ENCODE measurements around the gene SCTR.

SCTR gene

DNA sequence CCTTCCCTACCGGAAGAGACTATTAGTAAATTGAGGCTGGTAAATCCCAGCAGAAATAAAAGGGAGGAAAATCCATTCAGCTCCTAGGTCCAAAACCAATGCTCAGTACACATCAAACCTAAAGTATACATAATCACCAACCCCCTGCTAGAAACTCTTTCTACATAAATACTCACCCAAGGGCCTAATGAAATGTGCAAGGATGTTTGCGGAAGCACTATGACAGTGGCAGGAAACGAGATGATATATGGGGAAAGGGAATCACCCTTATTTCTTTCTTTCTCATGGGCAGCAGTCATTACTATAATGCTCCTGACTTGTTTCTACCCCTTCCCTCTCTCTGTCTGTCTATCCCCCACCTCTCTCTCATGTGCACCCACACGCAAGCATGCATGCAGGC lies 1.3 kb upstream of the SCTR start:
- no peak overlapping the region for H2BK120ac ChIP-seq (ENCODE audit: low read depth, low read length)
- no peak overlapping the region for H3K23ac ChIP-seq (ENCODE audit: low read depth, low read length, poor library complexity)
- H3K36me3 ChIP-seq (replicated peaks in 1 of 2; ENCODE audit: control insufficient read depth in 2 of 2, insufficient read depth in 2 of 2, low read length in 2 of 2), result no peaks in the 10 kb centered on the region
- no peak overlapping the region for H3K4ac ChIP-seq (ENCODE audit: low read length)
- WGBS, 2 donors (ENCODE audit: extremely low coverage in 2 of 2, insufficient read length in 2 of 2, insufficient replicate concordance in 1 of 2), result no CpG with 5 or more reads among the region's 4 CpGs
- H2BK5ac ChIP-seq (ENCODE audit: low read length), result no peak overlapping the region
- no peak overlapping the region for H2AK5ac ChIP-seq (ENCODE audit: low read depth, low read length)
- no peak overlapping the region for H2BK12ac ChIP-seq (ENCODE audit: low read length)
- no peak overlapping the region for H2AFZ ChIP-seq (ENCODE audit: low read length)
- H3K14ac ChIP-seq (ENCODE audit: low read length), result no peak overlapping the region
- H3K79me1 ChIP-seq (ENCODE audit: low read depth, low read length), result no peaks in the 10 kb centered on the region
- H3K27me3 ChIP-seq (ENCODE audit: control insufficient read depth in 3 of 3, insufficient read depth in 3 of 3, low read depth in 1 of 3, low read length in 3 of 3), result peaks cover 8 to 72% (median 34%) of the 10 kb centered on the region in 3 experiments
- H3K9ac ChIP-seq (ENCODE audit: low read depth, low read length, poor library complexity), result no peak overlapping the region
- no peak overlapping the region for H3K18ac ChIP-seq (ENCODE audit: low read length)
- no peak overlapping the region for H3K4me3 ChIP-seq (ENCODE audit: low read length in 2 of 2)
- H3K9me3 ChIP-seq (replicated peaks in 1 of 2; ENCODE audit: control insufficient read depth in 2 of 2, insufficient read depth in 1 of 2, low read depth in 1 of 2, low read length in 2 of 2), result peaks cover 0 to 9% of the 10 kb centered on the region in 2 donors
- H3K4me1 ChIP-seq (ENCODE audit: control insufficient read depth in 2 of 2, insufficient read depth in 1 of 2, low read depth in 1 of 2, low read length in 2 of 2), result peaks cover 0 to 3% of the 10 kb centered on the region in 2 donors
- no peak overlapping the region for H3K27ac ChIP-seq (replicated peaks; ENCODE audit: low read length)
- H4K8ac ChIP-seq (ENCODE audit: low read depth, low read length), result no peak overlapping the region
- no peak overlapping the region for H3K4me2 ChIP-seq (ENCODE audit: insufficient read depth, low read length, poor library complexity, severe bottlenecking)
- no peak overlapping the region for H4K91ac ChIP-seq (ENCODE audit: low read depth, low read length, poor library complexity)
- no peak overlapping the region for H2BK15ac ChIP-seq (ENCODE audit: low read length)
- DNase-seq (ENCODE audit: low spot score), result no peak

- Histone ChIP-seq H2BK120ac (ENCODE audit: low read depth, low read length) (no peak overlapping the region), H3K14ac (ENCODE audit: low read length) (no peak overlapping the region), H3K9me3 (replicated peaks in 1 of 2; ENCODE audit: control insufficient read depth in 2 of 2, insufficient read depth in 1 of 2, low read depth in 1 of 2, low read length in 2 of 2) (peaks cover 0 to 7% of the 10 kb centered on the region in 2 donors), H3K27me3 (ENCODE audit: control insufficient read depth in 3 of 3, insufficient read depth in 3 of 3, low read depth in 1 of 3, low read length in 3 of 3) (peaks cover 8 to 82% (median 36%) of the 10 kb centered on the region in 3 experiments), H3K27ac (replicated peaks; ENCODE audit: low read length) (no peak overlapping the region), H3K4ac (ENCODE audit: low read length) (no peak overlapping the region), H2BK12ac (ENCODE audit: low read length) (no peak overlapping the region), H3K79me1 (ENCODE audit: low read depth, low read length) (no peaks in the 10 kb centered on the region), H3K4me1 (ENCODE audit: control insufficient read depth in 2 of 2, insufficient read depth in 1 of 2, low read depth in 1 of 2, low read length in 2 of 2) (peaks cover 0 to 3% of the 10 kb centered on the region in 2 donors), H2BK5ac (ENCODE audit: low read length) (no peak overlapping the region), H3K23ac (ENCODE audit: low read depth, low read length, poor library complexity) (no peak overlapping the region), H3K9ac (ENCODE audit: low read depth, low read length, poor library complexity) (no peak overlapping the region), H2BK15ac (ENCODE audit: low read length) (no peak overlapping the region), H2AFZ (ENCODE audit: low read length) (peak overlapping the region; percentile 94), H2AK5ac (ENCODE audit: low read depth, low read length) (no peak overlapping the region), H3K36me3 (replicated peaks in 1 of 2; ENCODE audit: control insufficient read depth in 2 of 2, insufficient read depth in 2 of 2, low read length in 2 of 2) (no peaks in the 10 kb centered on the region), H4K8ac (ENCODE audit: low read depth, low read length) (no peak overlapping the region), H3K4me2 (ENCODE audit: insufficient read depth, low read length, poor library complexity, severe bottlenecking) (peak overlapping the region; percentile 68), H3K18ac (ENCODE audit: low read length) (no peak overlapping the region), H3K4me3 (ENCODE audit: low read length in 2 of 2) (peak overlapping the region; percentile 19 to 76), H4K91ac (ENCODE audit: low read depth, low read length, poor library complexity) (no peak overlapping the region)
- WGBS, 2 donors (ENCODE audit: extremely low coverage in 2 of 2, insufficient read length in 2 of 2, insufficient replicate concordance in 1 of 2), result no CpG with 5 or more reads among the region's 21 CpGs
- no peak for DNase-seq (ENCODE audit: low spot score)
These were observed 816 bp downstream of the SCTR start for GRCh38 chr2:119523383-119523951.

DNA sequence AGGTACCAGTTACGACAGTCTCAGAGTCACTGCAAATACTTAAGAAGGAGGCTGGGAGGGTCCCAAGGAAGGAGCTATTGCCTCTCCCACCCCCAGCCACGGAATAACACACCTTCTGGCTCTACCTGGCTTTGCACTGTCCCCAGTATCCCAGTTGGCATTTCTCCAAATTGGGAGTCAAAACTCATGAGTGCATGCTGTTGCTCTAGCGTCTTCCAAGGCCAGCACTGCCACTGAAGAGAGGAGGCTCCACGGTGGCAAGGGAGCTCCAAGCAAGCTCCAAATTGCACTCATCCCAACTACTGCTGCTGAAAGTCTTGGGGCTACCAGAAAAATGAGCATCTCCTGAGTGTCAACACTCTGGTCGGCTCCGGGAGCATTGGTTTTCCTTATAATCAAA lies 1.6 kb downstream of the SCTR start:
- Histone ChIP-seq H3K4me3 (ENCODE audit: low read length in 2 of 2) (no peak overlapping the region), H2AK5ac (ENCODE audit: low read depth, low read length) (no peak overlapping the region), H2AFZ (ENCODE audit: low read length) (no peak overlapping the region), H3K9me3 (replicated peaks in 1 of 2; ENCODE audit: control insufficient read depth in 2 of 2, insufficient read depth in 1 of 2, low read depth in 1 of 2, low read length in 2 of 2) (peaks cover 0 to 6% of the 10 kb centered on the region in 2 donors), H3K36me3 (replicated peaks in 1 of 2; ENCODE audit: control insufficient read depth in 2 of 2, insufficient read depth in 2 of 2, low read length in 2 of 2) (no peaks in the 10 kb centered on the region), H3K23ac (ENCODE audit: low read depth, low read length, poor library complexity) (no peak overlapping the region), H3K27ac (replicated peaks; ENCODE audit: low read length) (no peak overlapping the region), H3K9ac (ENCODE audit: low read depth, low read length, poor library complexity) (no peak overlapping the region), H3K14ac (ENCODE audit: low read length) (no peak overlapping the region), H2BK15ac (ENCODE audit: low read length) (no peak overlapping the region), H2BK12ac (ENCODE audit: low read length) (no peak overlapping the region), H4K91ac (ENCODE audit: low read depth, low read length, poor library complexity) (no peak overlapping the region), H3K4me2 (ENCODE audit: insufficient read depth, low read length, poor library complexity, severe bottlenecking) (no peak overlapping the region), H3K4me1 (ENCODE audit: control insufficient read depth in 2 of 2, insufficient read depth in 1 of 2, low read depth in 1 of 2, low read length in 2 of 2) (peaks cover 0 to 3% of the 10 kb centered on the region in 2 donors), H2BK5ac (ENCODE audit: low read length) (no peak overlapping the region), H3K4ac (ENCODE audit: low read length) (no peak overlapping the region), H3K18ac (ENCODE audit: low read length) (no peak overlapping the region), H3K27me3 (ENCODE audit: control insufficient read depth in 3 of 3, insufficient read depth in 3 of 3, low read depth in 1 of 3, low read length in 3 of 3) (peaks cover 8 to 83% (median 36%) of the 10 kb centered on the region in 3 experiments), H3K79me1 (ENCODE audit: low read depth, low read length) (no peaks in the 10 kb centered on the region), H2BK120ac (ENCODE audit: low read depth, low read length) (no peak overlapping the region), H4K8ac (ENCODE audit: low read depth, low read length) (no peak overlapping the region)
- WGBS, 2 donors (ENCODE audit: extremely low coverage in 2 of 2, insufficient read length in 2 of 2, insufficient replicate concordance in 1 of 2), result no CpG with 5 or more reads among the region's 6 CpGs
- no peak for DNase-seq (ENCODE audit: low spot score)

DNA sequence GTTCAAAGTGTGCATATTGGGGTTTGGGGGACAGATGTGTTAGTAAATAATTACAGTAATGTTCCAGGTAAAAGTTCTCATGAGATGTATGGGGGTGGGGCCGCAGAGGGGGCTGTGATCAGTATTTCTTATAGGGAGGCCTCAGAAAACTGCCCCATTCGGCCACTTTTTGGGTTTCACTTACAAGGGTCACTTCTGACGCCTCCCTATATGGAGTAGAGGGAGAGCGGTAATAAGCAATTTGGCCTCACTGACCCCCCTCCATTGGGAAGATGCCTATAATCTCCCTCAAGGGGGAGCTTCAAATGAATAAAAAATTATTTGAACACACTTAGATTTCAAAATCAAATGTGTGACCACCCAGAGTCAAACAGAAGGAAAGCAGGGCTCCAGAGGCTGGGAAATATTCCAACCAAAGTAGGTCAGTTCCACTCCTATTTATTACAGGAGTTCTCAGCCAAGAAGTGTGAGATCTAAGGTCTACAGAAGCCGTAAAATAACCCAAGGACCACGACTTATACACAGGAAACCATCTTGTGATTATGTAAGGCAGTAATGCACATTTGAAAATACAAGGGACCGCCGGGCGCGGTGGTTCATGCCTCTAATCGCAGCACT lies 2.7 kb downstream of the SCTR start:
- no peak overlapping the region for H2BK120ac ChIP-seq (ENCODE audit: low read depth, low read length)
- peaks cover 0 to 3% of the 10 kb centered on the region in 2 donors for H3K4me1 ChIP-seq (ENCODE audit: control insufficient read depth in 2 of 2, insufficient read depth in 1 of 2, low read depth in 1 of 2, low read length in 2 of 2)
- no peak overlapping the region for H3K14ac ChIP-seq (ENCODE audit: low read length)
- H3K27me3 ChIP-seq (ENCODE audit: control insufficient read depth in 3 of 3, insufficient read depth in 3 of 3, low read depth in 1 of 3, low read length in 3 of 3), result peaks cover 8 to 72% (median 36%) of the 10 kb centered on the region in 3 experiments
- no peak overlapping the region for H2AK5ac ChIP-seq (ENCODE audit: low read depth, low read length)
- no peak overlapping the region for H4K91ac ChIP-seq (ENCODE audit: low read depth, low read length, poor library complexity)
- H3K9ac ChIP-seq (ENCODE audit: low read depth, low read length, poor library complexity), result no peak overlapping the region
- H2BK15ac ChIP-seq (ENCODE audit: low read length), result no peak overlapping the region
- no CpG with 5 or more reads among the region's 11 CpGs for WGBS, 2 donors (ENCODE audit: extremely low coverage in 2 of 2, insufficient read length in 2 of 2, insufficient replicate concordance in 1 of 2)
- H3K9me3 ChIP-seq (replicated peaks in 1 of 2; ENCODE audit: control insufficient read depth in 2 of 2, insufficient read depth in 1 of 2, low read depth in 1 of 2, low read length in 2 of 2), result peaks cover 0 to 6% of the 10 kb centered on the region in 2 donors
- H3K23ac ChIP-seq (ENCODE audit: low read depth, low read length, poor library complexity), result no peak overlapping the region
- H3K18ac ChIP-seq (ENCODE audit: low read length), result no peak overlapping the region
- no peak overlapping the region for H3K4me2 ChIP-seq (ENCODE audit: insufficient read depth, low read length, poor library complexity, severe bottlenecking)
- H3K79me1 ChIP-seq (ENCODE audit: low read depth, low read length), result no peaks in the 10 kb centered on the region
- H3K36me3 ChIP-seq (replicated peaks in 1 of 2; ENCODE audit: control insufficient read depth in 2 of 2, insufficient read depth in 2 of 2, low read length in 2 of 2), result no peaks in the 10 kb centered on the region
- H2AFZ ChIP-seq (ENCODE audit: low read length), result no peak overlapping the region
- no peak for DNase-seq (ENCODE audit: low spot score)
- no peak overlapping the region for H3K4me3 ChIP-seq (ENCODE audit: low read length in 2 of 2)
- no peak overlapping the region for H3K27ac ChIP-seq (replicated peaks; ENCODE audit: low read length)
- no peak overlapping the region for H2BK12ac ChIP-seq (ENCODE audit: low read length)
- no peak overlapping the region for H4K8ac ChIP-seq (ENCODE audit: low read depth, low read length)
- no peak overlapping the region for H2BK5ac ChIP-seq (ENCODE audit: low read length)
- no peak overlapping the region for H3K4ac ChIP-seq (ENCODE audit: low read length)

All from neuronal stem cell (in vitro differentiated cells).